ENCODE results near the gene ZBTB34.

DNA sequence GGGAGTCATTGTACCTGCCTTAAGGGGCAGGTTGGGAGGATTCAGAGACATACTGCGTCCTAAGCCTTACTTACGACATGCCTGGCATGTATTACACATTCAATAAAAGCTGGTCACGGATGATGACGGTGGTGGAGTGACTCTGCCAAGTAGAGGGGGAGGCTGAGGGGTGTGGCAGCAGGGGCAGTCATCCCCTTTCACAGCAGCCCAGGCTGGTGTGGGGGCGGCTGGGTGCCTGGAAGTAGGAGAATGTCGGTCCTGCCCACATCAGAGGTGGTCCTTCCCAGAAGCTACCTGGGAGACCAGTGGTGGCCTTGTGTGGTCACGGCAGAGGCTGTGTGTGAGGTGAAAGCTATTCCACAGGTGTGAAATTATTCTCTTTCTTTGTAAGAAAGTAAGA, 8.9 kb downstream of the ZBTB34 start:
- TF ChIP-seq, protein P1, sequence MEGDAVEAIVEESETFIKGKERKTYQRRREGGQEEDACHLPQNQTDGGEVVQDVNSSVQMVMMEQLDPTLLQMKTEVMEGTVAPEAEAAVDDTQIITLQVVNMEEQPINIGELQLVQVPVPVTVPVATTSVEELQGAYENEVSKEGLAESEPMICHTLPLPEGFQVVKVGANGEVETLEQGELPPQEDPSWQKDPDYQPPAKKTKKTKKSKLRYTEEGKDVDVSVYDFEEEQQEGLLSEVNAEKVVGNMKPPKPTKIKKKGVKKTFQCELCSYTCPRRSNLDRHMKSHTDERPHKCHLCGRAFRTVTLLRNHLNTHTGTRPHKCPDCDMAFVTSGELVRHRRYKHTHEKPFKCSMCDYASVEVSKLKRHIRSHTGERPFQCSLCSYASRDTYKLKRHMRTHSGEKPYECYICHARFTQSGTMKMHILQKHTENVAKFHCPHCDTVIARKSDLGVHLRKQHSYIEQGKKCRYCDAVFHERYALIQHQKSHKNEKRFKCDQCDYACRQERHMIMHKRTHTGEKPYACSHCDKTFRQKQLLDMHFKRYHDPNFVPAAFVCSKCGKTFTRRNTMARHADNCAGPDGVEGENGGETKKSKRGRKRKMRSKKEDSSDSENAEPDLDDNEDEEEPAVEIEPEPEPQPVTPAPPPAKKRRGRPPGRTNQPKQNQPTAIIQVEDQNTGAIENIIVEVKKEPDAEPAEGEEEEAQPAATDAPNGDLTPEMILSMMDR (IDR thresholded peaks at IDR 0.05 in 2 of 3, conservative IDR thresholded peaks at IDR 0.05 in 1 of 3; ENCODE audit: insufficient read depth in 2 of 3, low read depth in 1 of 3, low read length in 3 of 3), result no peak
- TF ChIP-seq, protein P2, sequence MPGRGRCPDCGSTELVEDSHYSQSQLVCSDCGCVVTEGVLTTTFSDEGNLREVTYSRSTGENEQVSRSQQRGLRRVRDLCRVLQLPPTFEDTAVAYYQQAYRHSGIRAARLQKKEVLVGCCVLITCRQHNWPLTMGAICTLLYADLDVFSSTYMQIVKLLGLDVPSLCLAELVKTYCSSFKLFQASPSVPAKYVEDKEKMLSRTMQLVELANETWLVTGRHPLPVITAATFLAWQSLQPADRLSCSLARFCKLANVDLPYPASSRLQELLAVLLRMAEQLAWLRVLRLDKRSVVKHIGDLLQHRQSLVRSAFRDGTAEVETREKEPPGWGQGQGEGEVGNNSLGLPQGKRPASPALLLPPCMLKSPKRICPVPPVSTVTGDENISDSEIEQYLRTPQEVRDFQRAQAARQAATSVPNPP (IDR thresholded peaks at IDR 0.05; ENCODE audit: borderline replicate concordance, insufficient read depth, insufficient read length), result no peak
- TF ChIP-seq NFYB (IDR thresholded peaks at IDR 0.05; ENCODE audit: extremely low read depth, insufficient read length) (no peak), TAF1 (IDR thresholded peaks at IDR 0.05; ENCODE audit: control insufficient read depth, extremely low read depth, insufficient read depth, low read length, severe bottlenecking) (no peak), MEF2A (IDR thresholded peaks at IDR 0.05; ENCODE audit: control insufficient read depth, low read depth, low read length) (no peak), L3MBTL2 (IDR thresholded peaks at IDR 0.05) (no peak)
- TF ChIP-seq, protein P3, sequence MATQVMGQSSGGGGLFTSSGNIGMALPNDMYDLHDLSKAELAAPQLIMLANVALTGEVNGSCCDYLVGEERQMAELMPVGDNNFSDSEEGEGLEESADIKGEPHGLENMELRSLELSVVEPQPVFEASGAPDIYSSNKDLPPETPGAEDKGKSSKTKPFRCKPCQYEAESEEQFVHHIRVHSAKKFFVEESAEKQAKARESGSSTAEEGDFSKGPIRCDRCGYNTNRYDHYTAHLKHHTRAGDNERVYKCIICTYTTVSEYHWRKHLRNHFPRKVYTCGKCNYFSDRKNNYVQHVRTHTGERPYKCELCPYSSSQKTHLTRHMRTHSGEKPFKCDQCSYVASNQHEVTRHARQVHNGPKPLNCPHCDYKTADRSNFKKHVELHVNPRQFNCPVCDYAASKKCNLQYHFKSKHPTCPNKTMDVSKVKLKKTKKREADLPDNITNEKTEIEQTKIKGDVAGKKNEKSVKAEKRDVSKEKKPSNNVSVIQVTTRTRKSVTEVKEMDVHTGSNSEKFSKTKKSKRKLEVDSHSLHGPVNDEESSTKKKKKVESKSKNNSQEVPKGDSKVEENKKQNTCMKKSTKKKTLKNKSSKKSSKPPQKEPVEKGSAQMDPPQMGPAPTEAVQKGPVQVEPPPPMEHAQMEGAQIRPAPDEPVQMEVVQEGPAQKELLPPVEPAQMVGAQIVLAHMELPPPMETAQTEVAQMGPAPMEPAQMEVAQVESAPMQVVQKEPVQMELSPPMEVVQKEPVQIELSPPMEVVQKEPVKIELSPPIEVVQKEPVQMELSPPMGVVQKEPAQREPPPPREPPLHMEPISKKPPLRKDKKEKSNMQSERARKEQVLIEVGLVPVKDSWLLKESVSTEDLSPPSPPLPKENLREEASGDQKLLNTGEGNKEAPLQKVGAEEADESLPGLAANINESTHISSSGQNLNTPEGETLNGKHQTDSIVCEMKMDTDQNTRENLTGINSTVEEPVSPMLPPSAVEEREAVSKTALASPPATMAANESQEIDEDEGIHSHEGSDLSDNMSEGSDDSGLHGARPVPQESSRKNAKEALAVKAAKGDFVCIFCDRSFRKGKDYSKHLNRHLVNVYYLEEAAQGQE (IDR thresholded peaks at IDR 0.05; ENCODE audit: borderline replicate concordance), result no peak
- TF ChIP-seq, protein P3 (CRISPR knock-in tag; IDR thresholded peaks at IDR 0.05; ENCODE audit: low read depth), result no peak
- TF ChIP-seq, protein P4, sequence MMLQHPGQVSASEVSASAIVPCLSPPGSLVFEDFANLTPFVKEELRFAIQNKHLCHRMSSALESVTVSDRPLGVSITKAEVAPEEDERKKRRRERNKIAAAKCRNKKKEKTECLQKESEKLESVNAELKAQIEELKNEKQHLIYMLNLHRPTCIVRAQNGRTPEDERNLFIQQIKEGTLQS (IDR thresholded peaks at IDR 0.05), result no peak
- TF ChIP-seq, protein P4 (CRISPR knock-in tag; conservative IDR thresholded peaks at IDR 0.05), result no peak

Data from K562 (cell line).